ENCODE measurements around the gene RUSC2.
"Not testable (repeated sequence)": the region's sequence is repeated elsewhere in the genome, so short reads cannot be mapped to it uniquely, and the experiment has no call there.

Gene RUSC2

DNA sequence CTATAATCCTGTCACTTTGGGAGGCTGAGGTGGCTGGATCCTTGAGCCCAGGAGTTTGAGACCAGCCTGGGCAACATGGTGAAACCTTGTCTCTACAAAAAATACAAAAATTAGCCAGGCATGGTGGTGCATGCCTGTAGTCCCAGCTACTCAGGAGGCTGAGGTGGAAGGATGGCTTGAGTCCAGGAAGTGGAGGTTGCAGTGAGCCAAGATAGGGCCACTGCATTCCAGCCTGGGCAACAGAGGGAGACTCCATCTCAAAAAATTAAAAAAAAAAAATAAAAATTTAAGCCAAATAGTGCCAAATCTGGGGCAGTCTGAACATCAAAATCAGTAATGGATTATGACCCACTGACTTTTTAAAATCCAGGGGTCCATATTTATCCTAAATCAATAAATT lies 33.6 kb downstream of the RUSC2 start:
- not testable (repeated sequence) for DNase-seq (ENCODE audit: low read depth, low spot score)

DNA sequence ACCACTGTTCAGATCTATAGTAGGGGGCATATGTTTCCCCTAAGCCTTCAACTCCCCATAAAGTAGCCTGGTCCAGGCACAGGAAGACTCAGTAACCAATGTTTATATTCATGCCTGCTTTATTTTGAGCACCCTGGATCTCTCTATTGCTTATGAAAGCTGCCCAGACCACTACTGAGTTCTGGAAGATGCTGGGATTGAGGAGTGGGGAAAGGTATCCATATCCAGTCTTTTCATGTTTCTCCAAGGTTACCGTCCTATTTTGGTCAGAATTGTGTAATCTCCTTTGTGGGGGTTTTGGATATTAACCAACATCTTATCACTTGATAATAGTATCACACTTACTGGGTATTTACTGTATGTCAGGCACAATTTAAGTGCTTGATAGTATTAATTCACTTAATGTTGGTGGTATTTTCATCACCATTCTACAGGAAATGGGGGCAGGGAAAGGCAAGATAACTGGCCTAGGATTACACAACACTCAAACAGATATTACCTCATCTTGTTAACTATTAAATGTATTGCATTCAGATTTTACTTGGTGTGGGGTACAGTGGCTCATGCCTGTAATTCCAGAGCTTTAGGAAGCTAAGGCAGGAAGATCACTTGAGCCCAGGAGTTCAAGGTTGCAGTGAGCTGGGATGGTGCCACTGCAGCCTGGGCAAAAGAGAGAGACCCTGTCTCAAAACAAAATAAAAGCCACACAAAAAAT lies 36.3 kb downstream of the RUSC2 start:
- no peak for DNase-seq (ENCODE audit: low read depth, low spot score)

DNA sequence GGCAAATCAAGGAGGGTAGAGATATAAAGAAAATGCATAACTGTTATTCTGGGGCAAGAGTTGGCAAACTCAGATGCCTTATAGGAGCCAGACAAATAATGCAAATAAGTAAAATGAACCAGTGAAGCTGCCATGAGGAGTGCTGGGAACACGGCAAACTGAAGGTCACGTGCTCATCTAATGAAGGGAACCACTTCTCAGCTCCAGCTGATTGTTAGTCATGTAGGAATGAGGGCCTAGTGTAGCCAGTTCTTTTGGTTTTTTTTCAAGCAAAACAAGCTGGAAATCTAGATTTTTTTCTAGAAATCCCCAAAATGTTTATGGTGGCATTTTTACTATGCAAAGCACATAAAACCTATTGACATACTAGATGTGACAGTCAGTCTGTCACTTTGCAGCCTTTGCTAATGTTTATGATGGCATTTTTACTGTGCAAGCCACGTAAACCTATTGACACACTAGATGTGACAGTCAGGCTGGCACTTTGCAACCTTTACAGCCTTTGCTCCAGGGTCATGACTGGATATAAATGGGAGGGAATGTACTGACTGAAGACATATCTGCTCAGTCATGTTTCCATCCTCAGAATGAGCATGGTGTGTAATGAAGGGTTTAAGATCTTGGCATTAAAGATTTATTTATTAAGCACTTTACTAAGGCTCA lies 39.4 kb downstream of the RUSC2 start:
- DNase-seq (ENCODE audit: low read depth, low spot score) = no peak

DNA sequence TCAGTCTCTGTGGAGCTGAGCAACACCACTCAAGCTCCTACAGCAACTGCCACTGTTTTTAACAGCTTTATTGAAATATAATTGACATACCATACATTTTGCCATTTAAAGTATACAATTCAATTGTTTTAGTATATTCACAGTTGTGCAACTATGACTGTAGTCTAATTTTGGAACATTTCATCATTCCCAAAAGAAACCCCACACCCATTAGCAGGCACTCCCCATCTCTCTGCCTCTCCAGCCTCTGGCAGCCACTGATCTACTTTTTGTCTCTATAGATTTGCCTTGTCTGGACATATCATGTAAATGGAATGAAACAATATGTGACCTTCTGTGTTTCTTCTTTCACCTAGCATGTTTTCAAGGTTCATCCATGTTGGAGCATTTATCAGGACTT lies 43.5 kb downstream of the RUSC2 start:
- no peak for DNase-seq (ENCODE audit: low read depth, low spot score)

DNA sequence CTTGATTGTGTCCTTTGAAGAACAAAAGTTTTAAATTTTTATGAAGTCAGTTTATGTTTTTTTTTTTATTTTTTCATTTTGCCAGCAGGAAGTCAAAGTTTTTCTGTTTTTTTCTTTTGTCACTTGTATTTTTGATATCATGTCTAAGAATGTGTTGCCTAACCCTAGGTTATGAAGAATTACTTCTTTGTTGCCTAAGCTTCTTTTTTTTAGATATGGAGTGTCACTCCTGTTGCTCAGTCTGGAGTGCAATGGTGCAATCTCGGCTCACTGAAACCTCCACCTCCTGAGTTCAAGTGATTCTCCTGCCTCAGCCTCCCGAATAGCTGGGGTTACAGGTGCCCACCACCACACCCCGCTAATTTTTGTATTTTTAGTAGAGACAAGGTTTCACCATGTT lies 45.0 kb downstream of the RUSC2 start:
- not testable (repeated sequence) for DNase-seq (ENCODE audit: low read depth, low spot score)

DNA sequence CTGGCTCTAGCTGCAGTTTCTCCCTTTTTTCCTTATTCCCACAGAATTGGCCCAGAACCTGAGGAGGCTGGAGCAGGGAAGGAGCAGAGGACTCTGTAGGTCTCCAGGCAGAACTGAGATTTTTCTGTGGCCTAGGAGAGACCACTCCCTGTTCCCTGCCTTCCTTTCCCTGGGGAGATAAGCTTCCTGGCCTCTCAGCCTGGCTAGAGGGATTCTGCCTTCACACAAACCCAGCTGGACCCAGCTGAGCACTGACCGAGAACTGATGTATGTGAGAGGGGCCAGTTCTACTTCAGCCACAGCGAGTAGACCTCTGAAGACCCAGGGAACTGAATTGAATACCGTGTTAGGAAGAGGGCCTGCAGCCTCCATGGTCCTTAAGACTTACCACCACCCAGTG lies 48.0 kb downstream of the RUSC2 start:
- no peak for DNase-seq (ENCODE audit: low read depth, low spot score)

DNA sequence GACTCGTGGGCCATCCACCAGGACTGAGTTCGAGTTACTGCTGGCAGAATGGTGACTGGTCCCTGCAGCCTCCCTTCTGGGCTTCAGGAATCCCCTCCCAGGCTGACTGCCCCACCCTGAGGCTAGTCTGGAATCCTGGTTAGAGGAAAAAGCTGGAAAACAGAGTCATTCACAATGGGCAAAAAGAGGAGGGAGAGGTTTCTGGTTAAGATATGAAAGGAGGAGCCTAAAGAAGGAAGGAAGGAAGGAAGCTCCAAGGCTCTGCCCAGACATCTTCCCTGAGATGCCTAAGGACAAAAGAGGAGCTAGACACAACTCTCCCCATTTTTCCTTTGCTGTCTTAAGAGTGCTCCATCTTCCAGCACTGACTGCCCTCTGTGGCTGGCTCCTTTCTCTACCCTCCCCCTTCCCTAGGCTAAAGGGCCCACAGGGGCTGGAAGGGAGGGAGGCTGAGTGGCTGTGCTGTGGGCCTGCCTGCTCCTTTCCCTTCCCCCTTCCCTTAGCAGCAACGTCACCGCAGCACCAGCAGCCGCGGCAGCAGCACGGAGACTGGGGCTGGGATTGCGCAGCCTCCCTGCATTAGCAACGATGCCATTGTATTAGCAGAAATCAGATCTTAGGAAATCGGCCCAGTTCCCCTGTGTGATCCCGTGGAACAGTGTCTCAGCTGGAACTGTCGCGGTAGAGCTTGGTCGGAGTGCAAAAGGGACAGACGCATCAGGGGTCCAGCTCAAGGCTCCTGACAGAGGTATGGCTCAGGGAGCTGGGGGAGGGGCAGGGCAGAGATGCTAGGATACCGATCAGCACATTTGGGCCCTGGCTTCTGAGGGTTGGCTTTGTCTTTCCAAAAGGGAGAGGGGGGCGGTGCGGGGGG lies 48.7 kb downstream of the RUSC2 start:
- no peak for DNase-seq (ENCODE audit: low read depth, low spot score)

Measured in brain pericyte (primary cell).